Measurements from ENCODE around the gene EPS15.
"Not testable (repeated sequence)": the region's sequence is repeated elsewhere in the genome, so short reads cannot be mapped to it uniquely, and the experiment has no call there.

DNA sequence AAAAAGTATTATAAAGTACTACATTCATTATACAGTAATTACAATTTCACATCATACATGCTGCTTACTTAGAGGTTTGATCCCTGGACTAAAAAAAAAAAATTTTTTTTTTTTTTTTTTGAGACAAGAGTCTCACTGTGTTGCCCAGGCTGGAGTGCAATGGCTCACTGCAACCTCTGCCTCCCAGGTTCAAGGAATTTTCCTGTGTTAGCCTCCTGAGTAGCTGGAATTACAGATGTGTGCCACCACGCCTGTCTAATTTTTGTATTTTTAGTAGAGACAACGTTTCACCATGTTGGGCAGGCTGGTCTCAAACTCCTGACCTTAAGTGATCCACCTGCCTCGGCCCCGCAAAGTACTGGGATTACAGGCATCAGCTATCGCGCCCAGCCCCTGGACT lies 81.7 kb downstream of the EPS15 start:
- not testable (repeated sequence) for TF ChIP-seq CTCF, EZH2 (IDR thresholded peaks at IDR 0.05)

All from neural progenitor cell (in vitro differentiated cells).